Measurements from ENCODE around the gene CNGB1.

- TF ChIP-seq CTCF (IDR thresholded peaks at IDR 0.05) (no peak), POLR2AphosphoS5 (IDR thresholded peaks at IDR 0.05) (no peak), POLR2A (IDR thresholded peaks at IDR 0.05) (no peak)
Measured at GRCh38 chr16:57993897-57994296, 23.0 kb upstream of the CNGB1 start.

Data from prostate gland (tissue), 2 donors.